HL-60/S4 (cell line): ENCODE data around the gene TATDN3.

ENCODE experiments used
- in situ Hi-C: fragments of 300-500 bp; cut with MboI; formaldehyde crosslinking; loops from 2 replicates; pipeline ENCODE4 v1.14.3; 2022; ENCODE audit warnings: low sequenced_read_pairs

The TATDN3 gene

DNA sequence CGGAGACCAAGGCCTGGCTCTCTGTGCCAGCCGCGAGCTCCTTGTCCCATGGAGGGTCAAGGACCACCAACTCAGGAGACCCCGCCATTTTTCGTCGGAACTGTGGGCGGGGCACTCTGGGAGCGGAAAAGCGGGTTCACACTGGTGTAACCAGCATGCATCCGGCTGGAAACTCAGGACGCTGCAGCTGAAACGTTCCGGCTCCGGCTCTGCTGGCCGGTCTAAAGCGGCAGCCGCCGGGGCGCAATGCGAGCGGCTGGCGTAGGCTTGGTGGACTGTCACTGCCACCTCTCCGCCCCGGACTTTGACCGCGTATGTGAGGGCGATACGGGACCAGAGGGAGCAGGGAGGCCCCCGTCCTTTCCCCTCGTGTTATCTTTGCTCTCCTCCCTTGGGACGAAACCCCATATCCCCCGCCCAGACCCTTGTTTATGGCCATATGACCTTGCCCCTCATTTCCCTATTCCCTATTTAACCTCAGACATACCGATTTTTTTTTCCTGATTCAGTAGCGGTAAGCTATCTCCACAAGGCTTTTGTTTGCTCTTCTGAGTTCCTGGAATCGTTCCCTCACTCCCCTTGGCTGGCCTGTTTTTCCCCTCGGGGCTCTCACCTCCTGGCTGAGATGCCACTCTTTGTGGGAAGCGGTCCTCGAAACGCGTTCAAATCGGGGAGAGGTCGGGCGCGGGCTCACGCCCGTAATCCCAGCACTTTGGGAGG is at the start of gene TATDN3, which contains the start of gene NSL1:
TSS of gene TATDN3 (plus strand) at position 219 of the 720 bp plus-strand sequence. CDS start at position 247, 28 bp downstream.
TSS of gene NSL1 (minus strand) at position 102 of the 720 bp plus-strand sequence. CDS start at position 88, 14 bp downstream.
- in situ Hi-C loops, result no loop called here

- in situ Hi-C loops, result no loop called here
Observed at GRCh38 chr1:212743901-212744475, 47.7 kb upstream of the TATDN3 start.

DNA sequence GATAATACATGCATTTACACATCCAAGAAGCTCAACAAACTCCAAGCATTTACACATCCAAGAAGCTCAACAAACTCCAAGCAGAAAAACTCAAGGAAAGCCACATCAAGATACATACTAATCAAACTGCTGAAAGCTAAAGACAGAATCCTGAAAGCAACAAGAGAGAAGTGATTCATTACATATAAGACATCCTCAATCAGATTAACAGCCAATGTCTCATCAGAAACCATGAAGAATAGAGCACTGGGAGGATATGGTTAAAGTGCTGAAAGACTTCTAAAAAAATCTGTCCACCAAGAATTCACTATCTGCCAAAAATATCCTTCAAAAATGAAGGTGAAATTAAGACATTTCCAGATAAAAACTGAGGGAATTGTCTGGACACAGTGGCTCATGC is 46.4 kb upstream of the TATDN3 start:
- in situ Hi-C loops, result no loop called here

DNA sequence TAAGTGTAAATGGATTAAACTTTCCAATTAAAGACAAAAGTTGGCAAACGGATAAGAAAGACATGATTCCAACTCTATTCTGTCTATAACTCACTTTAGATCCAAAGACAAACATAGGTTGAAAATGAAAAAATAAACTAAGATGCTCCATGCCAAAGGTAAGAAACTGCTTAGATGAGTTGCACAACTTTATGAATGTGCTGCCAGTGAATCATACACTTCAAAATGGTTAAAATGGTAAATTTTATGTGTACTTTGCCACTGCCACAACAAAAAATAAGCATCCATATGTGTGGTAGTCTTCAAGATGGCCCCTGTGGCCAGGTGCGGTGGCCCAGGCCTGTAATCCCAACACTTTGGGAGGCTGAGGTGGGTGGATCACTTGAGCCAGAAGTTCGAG is 45.1 kb upstream of the TATDN3 start:
- in situ Hi-C loops, result no loop called here

DNA sequence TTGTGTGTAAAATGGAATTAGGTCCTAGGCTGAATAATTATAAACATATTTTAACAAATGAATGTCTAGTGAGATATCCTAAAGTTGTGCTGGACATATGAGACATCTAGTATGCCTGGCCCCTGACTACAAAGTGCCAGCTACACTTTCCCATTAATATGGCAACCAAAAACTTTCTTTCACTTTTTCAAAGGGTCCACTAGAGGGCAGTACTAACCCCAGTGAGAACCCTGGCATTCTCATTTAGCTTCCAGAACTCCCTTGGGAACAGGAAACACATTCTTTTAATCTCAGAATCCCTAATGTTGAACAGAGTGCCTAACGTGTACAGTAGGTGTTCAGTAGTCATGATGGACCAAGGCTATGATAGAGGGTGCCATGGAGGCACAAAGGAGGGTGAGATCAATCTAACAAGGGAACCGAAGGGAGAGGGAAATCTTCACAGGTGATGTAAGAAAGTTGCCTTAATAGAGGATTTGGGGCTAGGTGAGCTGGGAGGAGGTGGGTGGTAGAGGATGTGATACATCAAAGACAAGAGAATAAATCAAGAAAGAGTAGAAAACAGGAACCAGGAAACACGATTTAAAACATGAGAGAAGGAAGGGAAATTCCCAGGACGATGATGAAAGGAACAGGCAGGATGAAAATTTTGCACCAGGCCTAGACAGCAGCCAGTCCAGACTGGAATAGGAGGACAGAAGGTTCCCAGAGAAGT is 41.7 kb upstream of the TATDN3 start:
- in situ Hi-C loops, result loop anchor here (25.0 kb wide), 1 partner anchor 288 kb away; no protein-coding TSS in a partner anchor

DNA sequence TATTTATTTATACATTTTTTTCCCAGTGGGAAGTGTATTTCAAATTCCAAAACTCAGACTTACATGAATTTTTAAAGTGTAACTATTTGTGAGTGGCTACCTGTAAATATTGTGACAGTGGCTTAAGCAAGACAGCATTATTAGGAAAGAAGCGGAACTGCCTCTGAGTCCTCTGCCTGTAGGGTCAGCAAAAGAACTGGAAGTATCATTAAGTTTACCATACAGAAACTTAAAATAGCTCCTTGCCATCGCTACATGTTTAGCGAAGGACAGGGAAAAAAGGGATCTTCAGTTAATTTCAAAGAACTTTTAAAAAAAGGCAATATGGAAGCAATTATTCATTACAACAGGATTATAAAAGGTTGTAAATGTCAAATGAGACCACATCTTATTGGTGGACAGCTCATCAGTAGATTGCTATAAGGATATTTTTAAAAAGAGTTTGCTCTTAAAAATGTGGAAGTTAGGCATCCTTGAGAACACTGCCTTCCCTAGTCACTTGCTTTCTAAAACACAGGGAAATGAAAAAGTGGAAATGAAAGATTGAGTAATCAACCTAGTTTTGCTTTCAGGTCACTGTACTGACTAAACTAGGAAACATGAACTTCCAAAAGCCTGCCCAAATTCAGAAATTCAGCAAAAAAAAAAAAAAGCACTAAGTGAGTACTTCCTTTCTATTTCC is 39.3 kb upstream of the TATDN3 start:
- in situ Hi-C loops, result loop anchor here (25.0 kb wide), 1 partner anchor 290 kb away; no protein-coding TSS in a partner anchor

- in situ Hi-C loops, result loop anchor here (25.0 kb wide), 1 partner anchor 291 kb away; no protein-coding TSS in a partner anchor
Observed at GRCh38 chr1:212752934-212753497, 38.7 kb upstream of the TATDN3 start.

GRCh38 chr1:212753749-212754148 is 37.9 kb upstream of the TATDN3 start:
- in situ Hi-C loops, result loop anchor here (25.0 kb wide), 1 partner anchor 291 kb away; no protein-coding TSS in a partner anchor

- in situ Hi-C loops, result loop anchor here (25.0 kb wide), 1 partner anchor 292 kb away; no protein-coding TSS in a partner anchor
Observed at GRCh38 chr1:212754193-212754592, 37.5 kb upstream of the TATDN3 start.

GRCh38 chr1:212754680-212755079 is 37.0 kb upstream of the TATDN3 start:
- in situ Hi-C loops, result loop anchor here (25.0 kb wide), 1 partner anchor 292 kb away; no protein-coding TSS in a partner anchor

DNA sequence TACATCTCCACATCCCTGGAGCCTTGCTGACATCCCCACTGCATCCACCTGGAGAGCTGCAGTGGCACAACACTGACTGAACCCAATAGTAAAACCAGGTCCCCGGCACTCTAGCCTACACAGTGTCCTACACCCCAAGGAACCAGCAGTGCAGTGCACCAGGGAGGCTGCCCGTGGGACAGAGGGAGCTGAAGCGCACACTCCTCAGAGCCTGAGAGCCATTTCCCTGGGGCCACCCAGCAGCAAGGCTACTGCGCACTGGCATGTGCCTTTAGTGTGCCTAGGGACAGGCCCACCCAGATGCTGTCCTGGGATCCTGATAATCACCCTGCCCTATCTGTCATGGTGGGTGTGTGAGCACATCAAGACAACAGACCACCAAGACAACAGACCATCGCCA is 32.0 kb upstream of the TATDN3 start:
- in situ Hi-C loops, result loop anchor here (25.0 kb wide), 1 partner anchor 297 kb away; no protein-coding TSS in a partner anchor

DNA sequence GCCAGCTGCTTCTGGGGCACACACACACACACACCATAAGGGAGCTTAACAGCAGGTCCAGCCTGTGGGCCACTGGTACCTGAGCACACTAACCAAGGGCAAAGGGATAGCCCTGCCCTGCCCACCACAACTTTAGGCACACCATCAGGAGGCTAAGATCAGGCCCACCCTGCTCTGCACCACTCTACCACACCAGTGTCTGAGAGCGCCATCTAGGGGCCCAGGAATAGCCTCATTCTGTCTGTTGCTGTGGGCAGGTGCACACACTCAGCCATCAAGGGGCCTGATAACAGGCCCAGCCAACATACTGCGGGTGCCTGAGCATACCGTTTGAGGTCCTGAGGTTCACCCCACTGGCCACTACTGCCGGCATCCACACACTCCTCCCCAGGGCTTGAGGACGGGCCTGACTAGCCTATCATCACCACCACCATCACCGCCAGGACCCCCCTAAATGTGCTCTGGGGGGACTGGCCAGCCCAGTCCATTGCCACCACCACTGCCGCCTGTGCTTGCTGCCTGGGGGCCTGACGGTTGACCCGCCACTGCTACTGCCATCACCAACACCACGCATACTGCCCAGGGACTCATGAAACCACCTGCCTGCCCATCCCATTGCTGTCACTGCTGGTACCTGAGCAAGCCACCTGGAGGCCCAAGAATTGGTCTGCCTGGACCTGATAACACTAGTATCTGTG is 31.4 kb upstream of the TATDN3 start:
- in situ Hi-C loops, result loop anchor here (25.0 kb wide), 1 partner anchor 298 kb away; no protein-coding TSS in a partner anchor

DNA sequence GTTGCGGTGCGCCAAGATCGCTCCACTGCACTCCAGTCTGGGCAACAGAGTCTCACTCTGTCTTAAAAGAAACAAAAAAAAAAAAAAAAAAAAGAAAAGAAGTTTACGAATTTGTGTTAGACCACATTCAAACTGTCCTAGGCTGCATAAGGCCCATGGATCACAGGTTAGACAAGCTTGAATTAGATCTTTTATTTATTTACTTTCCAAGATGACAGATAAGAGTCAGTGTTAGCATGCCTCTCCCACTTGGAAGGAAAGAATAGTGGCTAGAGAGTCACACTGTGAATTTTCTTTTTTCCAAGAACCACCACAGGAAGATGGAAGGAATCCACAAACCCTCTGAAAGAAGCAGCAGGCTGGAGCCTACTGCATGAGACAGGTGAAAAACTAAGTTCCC is 29.5 kb upstream of the TATDN3 start:
- in situ Hi-C loops, result loop anchor here (25.0 kb wide), 1 partner anchor 300 kb away; no protein-coding TSS in a partner anchor

DNA sequence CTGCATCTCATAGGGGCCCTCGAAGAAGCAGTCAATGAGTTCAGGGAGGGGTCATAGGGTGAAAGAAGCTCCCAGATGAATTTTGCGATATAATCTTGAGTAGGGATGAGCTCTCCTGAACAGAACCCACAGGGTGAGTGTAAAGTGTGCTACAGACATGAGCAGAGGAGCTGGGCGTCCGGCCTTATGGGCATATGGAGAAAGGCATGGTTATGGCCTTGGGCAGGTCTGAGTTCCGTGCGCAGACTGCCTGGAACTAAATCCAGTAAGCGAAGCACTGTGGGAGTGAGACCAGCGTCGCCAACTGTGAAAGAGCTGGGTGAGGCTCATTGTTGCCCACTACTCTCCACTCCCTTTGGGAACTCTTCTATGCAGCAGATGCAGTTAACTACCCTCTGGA is 28.9 kb upstream of the TATDN3 start:
- in situ Hi-C loops, result loop anchor here (25.0 kb wide), 1 partner anchor 301 kb away; no protein-coding TSS in a partner anchor

DNA sequence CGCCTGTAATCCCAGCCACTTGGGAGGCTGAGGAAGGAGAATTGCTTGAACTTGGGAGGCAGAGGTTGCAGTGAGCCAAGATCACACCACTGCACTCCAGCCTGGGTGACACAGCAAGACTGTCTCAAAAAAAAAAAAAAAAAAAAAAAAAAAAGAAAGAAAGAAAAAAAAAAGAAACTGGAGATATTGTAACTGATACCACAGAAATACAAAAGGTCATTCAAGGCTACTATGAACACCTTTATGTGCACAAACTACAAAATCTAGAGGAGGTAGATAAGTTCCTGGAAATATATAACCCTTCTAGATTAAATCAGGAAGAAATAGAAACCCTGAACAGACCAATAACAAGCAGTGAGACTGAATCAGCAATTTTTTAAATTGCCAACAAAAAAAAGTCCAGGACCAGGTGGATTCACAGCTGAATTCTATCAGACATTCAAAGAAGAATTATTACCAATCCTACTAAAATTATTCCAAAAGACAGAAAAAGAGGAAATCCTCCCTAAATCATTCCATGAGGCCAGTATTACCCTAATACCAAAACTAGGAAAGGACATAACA is 26.9 kb upstream of the TATDN3 start:
- in situ Hi-C loops, result loop anchor here (25.0 kb wide), 1 partner anchor 302 kb away; no protein-coding TSS in a partner anchor

GRCh38 chr1:212766825-212767224 is 24.9 kb upstream of the TATDN3 start:
- in situ Hi-C loops, result loop anchor here (25.0 kb wide), 1 partner anchor 305 kb away; no protein-coding TSS in a partner anchor

GRCh38 chr1:212769459-212770167 is 22.1 kb upstream of the TATDN3 start:
- in situ Hi-C loops, result loop anchor here (25.0 kb wide), 1 partner anchor 307 kb away; no protein-coding TSS in a partner anchor

GRCh38 chr1:212771341-212771740 is 20.4 kb upstream of the TATDN3 start:
- in situ Hi-C loops, result loop anchor here (25.0 kb wide), 1 partner anchor 309 kb away; no protein-coding TSS in a partner anchor
